GM23248 (cell line): Measurements from ENCODE around the gene KLC1. TPM values are rescaled to one million over a fixed set of nuclear protein-coding genes. Genes with fewer than 3 reads are reported as not detected.
A peak's percentile ranks its signal among the peaks of the same experiment; 100 is the strongest.

Experiments
- DNase-seq: peaks from one replicate; pipeline ENCODE4 v3.0.0-alpha.2; 2015
- H2AFZ ChIP-seq: fragments of 200-600 bp; sonication (generic); 2 replicates; pipeline ENCODE4 v1.6.1; 2016; ENCODE audit warnings: antibody characterized with exemption
- H3F3A ChIP-seq: fragments of 200-600 bp; sonication (generic); 2 replicates; pipeline ENCODE4 v1.6.1; 2016; ENCODE audit warnings: mild to moderate bottlenecking, antibody characterized with exemption, mixed run types; ENCODE audit not compliant: insufficient read depth
- H3K27ac ChIP-seq: fragments of 200-600 bp; sonication (generic); 2 replicates; pipeline ENCODE4 v1.5.1; 2016; ENCODE audit warnings: mild to moderate bottlenecking
- H3K27me3 ChIP-seq: fragments of 200-600 bp; sonication (generic); replicated peaks from 2 replicates; pipeline ENCODE4 v1.6.1; 2016; ENCODE audit warnings: mild to moderate bottlenecking; ENCODE audit not compliant: insufficient read depth
- H3K36me3 ChIP-seq: fragments of 200-600 bp; sonication (generic); 2 replicates; pipeline ENCODE4 v1.6.1; 2016; ENCODE audit warnings: low read depth, mild to moderate bottlenecking
- H3K4me1 ChIP-seq: fragments of 200-600 bp; sonication (generic); 2 replicates; pipeline ENCODE4 v1.6.1; 2016; ENCODE audit warnings: mild to moderate bottlenecking; ENCODE audit not compliant: insufficient read depth
- H3K4me2 ChIP-seq: fragments of 200-600 bp; sonication (generic); one replicate; pipeline ENCODE4 v1.6.1; 2016; ENCODE audit warnings: mild to moderate bottlenecking; ENCODE audit not compliant: unreplicated experiment
- H3K4me3 ChIP-seq: fragments of 200-600 bp; sonication (generic); 2 replicates; pipeline ENCODE4 v1.5.1; 2016; ENCODE audit warnings: mild to moderate bottlenecking
- H3K79me2 ChIP-seq: fragments of 200-600 bp; sonication (generic); 2 replicates; pipeline ENCODE4 v1.6.1; 2016; ENCODE audit warnings: mild to moderate bottlenecking; ENCODE audit not compliant: insufficient read depth
- H3K9ac ChIP-seq: fragments of 200-600 bp; sonication (generic); 2 replicates; pipeline ENCODE4 v1.6.1; 2016; ENCODE audit warnings: mild to moderate bottlenecking
- H3K9me2 ChIP-seq: fragments of 200-600 bp; sonication (generic); 2 replicates; pipeline ENCODE4 v1.6.1; 2016; ENCODE audit warnings: mixed run types, mild to moderate bottlenecking, moderate library complexity; ENCODE audit not compliant: insufficient read depth
- H3K9me3 ChIP-seq: fragments of 200-600 bp; sonication (generic); one replicate; pipeline ENCODE4 v1.6.1; 2017; ENCODE audit warnings: low read depth
- H4K20me1 ChIP-seq: fragments of 200-600 bp; sonication (generic); 2 replicates; pipeline ENCODE4 v1.6.0; 2016; ENCODE audit not compliant: insufficient read depth
- EZH2 ChIP-seq: fragments of 200-600 bp; sonication (generic); IDR thresholded peaks from 2 replicates; pipeline ENCODE4 v1.6.1; 2018; ENCODE audit warnings: antibody characterized with exemption, mild to moderate bottlenecking; ENCODE audit not compliant: insufficient read depth, poor library complexity, severe bottlenecking
- EZH2phosphoT487 ChIP-seq: fragments of 200-600 bp; sonication (generic); IDR thresholded peaks from 2 replicates; pipeline ENCODE4 v1.6.1; 2018; ENCODE audit warnings: antibody characterized with exemption, moderate library complexity, mild to moderate bottlenecking, low read depth; ENCODE audit not compliant: insufficient read depth
- WGBS, 2 experiments: methylation state at CpG; one replicate each; pipeline ENCODE4 v1.1.6; 2015 to 2017; ENCODE audit warnings: low lambda C conversion rate in 2 of 2, low coverage in 1 of 2; ENCODE audit errors: missing lambda C conversion rate in 2 of 2; 5-methylcytosine and 5-hydroxymethylcytosine counted together
- in situ Hi-C: fragments of 300-500 bp; cut with MboI; formaldehyde crosslinking; loops from 2 replicates; pipeline ENCODE4 v1.15.0; 2020
- polyA plus RNA-seq: library from polyadenylated mRNA; unstranded; fragments of >200 nt; fragmentation: Nextera tagmentation; extraction: Ambion mirVana; gene quantifications from 2 replicates; pipeline ENCODE4 v1.2.1, GENCODE V29; 2016
- total RNA-seq: library from RNA; depleted of rRNA; stranded (reverse); fragments of >200 nt; shearing (Covaris generic); gene quantifications from 2 replicates; pipeline ENCODE4 v1.2.3, GENCODE V29; 2014

KLC1 gene
- total and polyA plus RNA-seq, 2 experiments from 2014 or later, result 184 to 410 TPM

GRCh38 chr14:103625356-103626095 is 3.5 kb upstream of the KLC1 start:
- Histone ChIP-seq H3K9me2 (no peaks in the 10 kb centered on the region), H2AFZ (peak overlapping the region; percentile 72), H3K27me3 (no peaks in the 10 kb centered on the region), H3K4me2 (peak overlapping the region; percentile 57), H3K4me1 (peaks cover 25% of the 10 kb centered on the region), H3K4me3 (no peak overlapping the region), H4K20me1 (no peaks in the 10 kb centered on the region), H3K36me3 (no peaks in the 10 kb centered on the region), H3K9ac (peak overlapping the region; percentile 80), H3K27ac (peak overlapping the region; percentile 93), H3K79me2 (peaks cover 14% of the 10 kb centered on the region), H3F3A (peaks cover 13% of the 10 kb centered on the region), H3K9me3 (no peaks in the 10 kb centered on the region)
- DNase-seq, result no peak
- in situ Hi-C loops, result no loop called here
- TF ChIP-seq EZH2 (no peak), EZH2phosphoT487 (no peak)
- WGBS, 2 experiments, result 39% methylated on average over 11 of the region's 11 CpGs

- H3K27ac ChIP-seq, result no peak overlapping the region
- no peak overlapping the region for H3K4me3 ChIP-seq
- H2AFZ ChIP-seq, result no peak overlapping the region
- peaks cover 21% of the 10 kb centered on the region for H3K79me2 ChIP-seq
- H3K9me2 ChIP-seq, result no peaks in the 10 kb centered on the region
- H3K27me3 ChIP-seq, result no peaks in the 10 kb centered on the region
- H4K20me1 ChIP-seq, result no peaks in the 10 kb centered on the region
- peaks cover 20% of the 10 kb centered on the region for H3F3A ChIP-seq
- no peaks in the 10 kb centered on the region for H3K9me3 ChIP-seq
- H3K4me2 ChIP-seq, result no peak overlapping the region
- H3K36me3 ChIP-seq, result no peaks in the 10 kb centered on the region
- H3K9ac ChIP-seq, result no peak overlapping the region
- peaks cover 33% of the 10 kb centered on the region for H3K4me1 ChIP-seq
- TF ChIP-seq EZH2 (no peak), EZH2phosphoT487 (no peak)
- WGBS, 2 experiments, result 87 to 91% methylated on average over 5 of the region's 5 CpGs
- peak; percentile 10 for DNase-seq
- in situ Hi-C loops, result no loop called here
Measured at GRCh38 chr14:103626146-103626850, 2.7 kb upstream of the KLC1 start.

- Histone ChIP-seq H3K79me2 (peaks cover 32% of the 10 kb centered on the region), H3F3A (peaks cover 25% of the 10 kb centered on the region), H3K9ac (peak overlapping the region; percentile 89), H3K9me2 (no peaks in the 10 kb centered on the region), H3K4me1 (peaks cover 38% of the 10 kb centered on the region), H4K20me1 (no peaks in the 10 kb centered on the region), H3K27ac (peak overlapping the region; percentile 98), H3K36me3 (no peaks in the 10 kb centered on the region), H3K9me3 (no peaks in the 10 kb centered on the region), H2AFZ (no peak overlapping the region), H3K4me2 (peak overlapping the region; percentile 98), H3K27me3 (no peaks in the 10 kb centered on the region), H3K4me3 (no peak overlapping the region)
- no peak for TF ChIP-seq EZH2phosphoT487
- no peak for TF ChIP-seq EZH2
- WGBS, 2 experiments, result 82 to 88% methylated on average over 16 of the region's 16 CpGs
- DNase-seq, result no peak
- in situ Hi-C loops, result no loop called here
Measured at GRCh38 chr14:103627073-103628025, 1.7 kb upstream of the KLC1 start.

DNA sequence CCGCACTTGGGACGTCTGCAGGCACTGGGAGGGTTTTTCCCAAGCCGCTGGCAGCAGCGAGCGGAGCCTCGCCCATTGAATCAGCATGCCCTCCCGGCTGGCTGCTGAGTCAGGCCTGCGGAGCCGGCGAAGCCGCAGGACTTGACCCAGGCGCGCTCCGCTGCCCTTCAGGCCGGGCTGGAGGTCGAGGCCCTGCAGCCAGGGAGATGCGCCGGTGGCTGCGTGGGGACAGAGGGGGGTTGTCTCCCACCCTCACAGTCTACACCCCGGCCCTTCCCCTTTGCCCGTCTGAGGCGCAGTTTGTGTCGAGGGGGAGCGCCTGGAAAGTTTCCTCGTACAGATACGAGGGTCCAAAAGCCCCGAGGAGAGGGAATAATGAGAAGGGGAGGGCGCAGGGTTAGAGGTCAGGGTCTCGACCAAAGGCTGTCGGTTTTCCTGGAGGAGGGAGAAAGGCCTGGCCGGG is 759 bp upstream of the KLC1 start:
- Histone ChIP-seq H4K20me1 (0 out of 2 replicates have a peak, but pooled peaks cover 3% of the 10 kb centered on the region), H3K4me1 (peaks cover 43% of the 10 kb centered on the region), H3K9me3 (no peaks in the 10 kb centered on the region), H3K4me2 (peak overlapping the region; percentile 98), H3F3A (peaks cover 25% of the 10 kb centered on the region), H3K9ac (peak overlapping the region; percentile 89), H3K79me2 (peaks cover 41% of the 10 kb centered on the region), H2AFZ (peak overlapping the region; percentile 58; the same call in 1 of the 2 replicates), H3K27ac (peak overlapping the region; percentile 98), H3K27me3 (no peaks in the 10 kb centered on the region), H3K9me2 (no peaks in the 10 kb centered on the region), H3K4me3 (peak overlapping the region; percentile 100), H3K36me3 (no peaks in the 10 kb centered on the region)
- TF ChIP-seq EZH2 (no peak), EZH2phosphoT487 (no peak)
- peak; percentile 97 for DNase-seq
- WGBS, 2 experiments, result 1 to 3% methylated on average over 29 to 31 of the region's 31 CpGs
- in situ Hi-C loops, result no loop called here
